ENCODE results near the gene CHRNA4.

CHRNA4 gene

DNA sequence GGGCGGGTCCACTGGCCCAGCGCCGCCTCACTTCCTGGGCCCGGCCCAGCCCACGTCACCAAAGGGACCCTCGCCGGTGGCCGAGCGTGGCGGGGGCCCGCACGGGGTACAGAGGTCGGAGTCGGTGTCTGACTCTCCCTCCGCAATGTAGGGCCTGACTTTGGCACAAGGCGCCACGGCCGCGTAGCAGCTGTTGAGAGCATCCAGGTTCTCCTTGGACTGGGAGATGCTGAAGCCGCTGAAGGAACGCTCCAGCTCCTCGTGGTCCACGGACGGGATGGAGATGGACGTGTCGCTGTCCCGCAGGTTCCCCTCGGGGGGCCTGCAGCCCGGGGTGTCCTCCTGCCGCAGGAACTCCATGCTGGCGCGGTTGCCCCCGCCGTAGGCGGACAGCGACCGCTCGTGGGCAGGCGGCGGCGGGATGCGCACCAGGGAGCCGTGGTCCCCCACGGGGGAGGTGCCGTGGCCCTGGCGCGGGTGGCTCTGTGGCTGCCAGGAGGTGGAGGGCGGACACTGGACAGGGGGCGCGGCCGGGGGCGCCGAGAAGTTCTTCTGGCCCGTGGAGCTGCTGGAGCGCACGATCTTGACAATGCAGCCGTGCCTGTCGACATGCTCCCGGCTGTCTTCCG is 45.6 kb upstream of the CHRNA4 start:
- no peak for DNase-seq
- Histone ChIP-seq H3K9me3 (no peaks in the 10 kb centered on the region), H3K4me1 (no peaks in the 10 kb centered on the region), H3K4me3 (no peak overlapping the region), H3K27me3 (peaks cover 0 to 68% of the 10 kb centered on the region in 2 donors), H3K36me3 (no peaks in the 10 kb centered on the region), H3K27ac (no peak overlapping the region)
- intact Hi-C loops (cut with DNase I; ENCODE audit: low total_unique reads): no loop called here
- TF ChIP-seq, protein P1, sequence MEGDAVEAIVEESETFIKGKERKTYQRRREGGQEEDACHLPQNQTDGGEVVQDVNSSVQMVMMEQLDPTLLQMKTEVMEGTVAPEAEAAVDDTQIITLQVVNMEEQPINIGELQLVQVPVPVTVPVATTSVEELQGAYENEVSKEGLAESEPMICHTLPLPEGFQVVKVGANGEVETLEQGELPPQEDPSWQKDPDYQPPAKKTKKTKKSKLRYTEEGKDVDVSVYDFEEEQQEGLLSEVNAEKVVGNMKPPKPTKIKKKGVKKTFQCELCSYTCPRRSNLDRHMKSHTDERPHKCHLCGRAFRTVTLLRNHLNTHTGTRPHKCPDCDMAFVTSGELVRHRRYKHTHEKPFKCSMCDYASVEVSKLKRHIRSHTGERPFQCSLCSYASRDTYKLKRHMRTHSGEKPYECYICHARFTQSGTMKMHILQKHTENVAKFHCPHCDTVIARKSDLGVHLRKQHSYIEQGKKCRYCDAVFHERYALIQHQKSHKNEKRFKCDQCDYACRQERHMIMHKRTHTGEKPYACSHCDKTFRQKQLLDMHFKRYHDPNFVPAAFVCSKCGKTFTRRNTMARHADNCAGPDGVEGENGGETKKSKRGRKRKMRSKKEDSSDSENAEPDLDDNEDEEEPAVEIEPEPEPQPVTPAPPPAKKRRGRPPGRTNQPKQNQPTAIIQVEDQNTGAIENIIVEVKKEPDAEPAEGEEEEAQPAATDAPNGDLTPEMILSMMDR (IDR thresholded peaks at IDR 0.05): no peak

DNA sequence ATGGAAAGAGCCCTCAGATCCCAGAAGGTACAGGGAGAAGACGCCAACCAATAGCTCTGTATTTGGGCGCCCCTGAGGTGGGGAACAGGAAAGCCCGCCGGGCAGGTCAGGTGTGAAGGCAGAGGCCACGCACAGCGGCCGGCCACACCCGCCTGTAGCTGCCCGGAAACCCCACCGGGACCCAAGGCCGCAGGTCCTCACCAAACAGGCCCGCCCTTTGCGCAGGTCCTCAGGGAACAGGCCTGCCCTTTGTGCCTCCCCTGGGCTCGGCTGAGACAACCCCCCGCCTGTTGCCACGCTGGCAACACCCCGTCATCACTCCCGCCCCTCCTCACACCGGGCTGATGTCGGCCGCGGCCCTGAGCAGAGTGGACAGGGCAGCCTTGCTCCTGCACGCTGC is 44.9 kb upstream of the CHRNA4 start:
- Histone ChIP-seq H3K36me3 (no peaks in the 10 kb centered on the region), H3K27me3 (peaks cover 0 to 66% of the 10 kb centered on the region in 2 donors), H3K4me1 (no peaks in the 10 kb centered on the region), H3K4me3 (no peak overlapping the region), H3K27ac (no peak overlapping the region), H3K9me3 (no peaks in the 10 kb centered on the region)
- intact Hi-C loops (cut with DNase I; ENCODE audit: low total_unique reads): no loop called here
- DNase-seq: no peak
- TF ChIP-seq, protein P1 (IDR thresholded peaks at IDR 0.05): no peak

DNA sequence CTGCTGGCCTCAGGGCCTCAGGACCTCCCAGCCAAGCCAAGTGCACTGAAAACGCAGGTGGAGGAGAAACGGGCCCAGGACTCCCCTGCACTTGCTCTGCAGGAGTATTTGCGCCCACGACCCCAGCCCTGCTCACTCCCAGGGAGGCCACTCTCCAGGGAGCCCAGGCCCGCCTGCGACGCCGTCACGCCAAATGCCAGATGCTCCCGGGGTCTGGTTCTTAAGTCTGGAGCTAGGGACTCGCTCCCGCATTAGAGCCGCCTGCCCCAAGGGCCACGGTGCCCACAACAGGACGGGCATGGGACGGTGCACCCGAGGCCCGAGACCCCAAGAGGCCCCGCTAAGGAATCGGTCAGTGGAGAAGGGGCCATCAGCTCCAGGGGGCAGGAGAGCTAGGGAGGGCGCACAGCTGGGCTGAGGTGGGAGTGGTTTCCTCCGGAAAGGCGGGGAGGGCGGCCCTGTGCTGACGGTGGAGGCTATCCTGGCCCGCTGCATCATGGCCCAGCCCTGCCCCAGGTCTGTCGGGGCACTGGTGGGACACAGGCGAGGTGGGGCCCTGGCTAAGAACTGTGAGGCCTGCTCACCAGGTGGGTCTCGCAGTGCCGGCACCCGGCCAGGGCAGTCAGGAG is 44.1 kb upstream of the CHRNA4 start:
- H3K27me3 ChIP-seq: peaks cover 0 to 64% of the 10 kb centered on the region in 2 donors
- DNase-seq: no peak
- intact Hi-C loops (cut with DNase I; ENCODE audit: low total_unique reads): no loop called here

DNA sequence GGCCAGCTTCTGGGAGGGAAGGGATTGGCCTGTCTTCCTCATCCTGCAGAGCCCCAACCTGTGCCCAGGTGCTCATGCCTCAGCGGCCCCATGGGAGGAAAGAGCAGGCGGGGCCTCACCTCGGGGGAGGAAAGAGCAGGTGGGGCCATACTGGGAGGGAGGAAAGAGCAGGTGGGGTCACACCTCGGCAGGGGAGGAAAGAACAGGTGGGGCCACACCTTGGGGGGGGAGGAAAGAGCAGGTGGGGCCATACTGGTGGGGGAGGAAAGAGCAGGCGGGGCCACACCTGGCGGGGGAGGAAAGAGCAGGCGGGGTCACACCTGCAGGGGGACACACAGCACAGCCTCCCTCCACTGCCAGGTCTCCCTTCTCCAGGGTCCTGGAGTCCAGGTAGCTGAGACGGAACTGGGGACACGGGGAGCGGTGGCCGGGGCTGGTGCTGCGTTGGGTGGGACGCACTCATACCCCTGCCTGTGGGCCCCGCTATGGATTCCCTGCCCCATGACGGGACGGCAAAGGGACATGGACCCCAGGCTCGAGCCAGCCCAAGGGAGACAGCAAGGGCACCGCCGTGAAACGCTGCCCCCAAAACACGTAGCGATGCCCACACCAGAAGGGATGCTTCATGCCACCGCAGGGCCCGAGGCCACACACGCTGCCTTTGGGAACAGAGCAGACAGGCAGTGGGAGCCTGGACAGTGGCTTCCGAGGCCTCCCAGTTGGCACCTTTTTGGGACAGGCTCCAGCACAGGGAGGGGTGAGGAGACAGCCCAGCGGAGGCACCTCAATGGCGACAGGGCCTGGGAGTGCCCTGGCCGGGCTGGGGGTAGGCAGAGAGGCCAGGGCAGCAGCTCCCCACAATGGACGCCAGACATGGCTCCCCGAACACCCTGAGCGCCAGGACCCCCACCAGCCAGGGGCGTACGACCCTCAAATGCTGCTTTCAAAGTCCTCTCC is 43.3 kb upstream of the CHRNA4 start:
- intact Hi-C loops (cut with DNase I; ENCODE audit: low total_unique reads): no loop called here
- no peaks in the 10 kb centered on the region for H3K4me1 ChIP-seq
- H3K36me3 ChIP-seq: no peaks in the 10 kb centered on the region
- no peak overlapping the region for H3K4me3 ChIP-seq
- no peak for DNase-seq
- H3K27me3 ChIP-seq: peaks cover 0 to 60% of the 10 kb centered on the region in 2 donors
- no peaks in the 10 kb centered on the region for H3K9me3 ChIP-seq
- no peak overlapping the region for H3K27ac ChIP-seq
- TF ChIP-seq, protein P1 (IDR thresholded peaks at IDR 0.05): no peak

More for the DNA sequence above, 44.1 kb upstream of the CHRNA4 start:
- Histone ChIP-seq H3K9me3 (no peaks in the 10 kb centered on the region), H3K36me3 (no peaks in the 10 kb centered on the region), H3K4me3 (no peak overlapping the region), H3K27ac (no peak overlapping the region), H3K4me1 (no peaks in the 10 kb centered on the region)
- TF ChIP-seq, protein P1 (IDR thresholded peaks at IDR 0.05): no peak

DNA sequence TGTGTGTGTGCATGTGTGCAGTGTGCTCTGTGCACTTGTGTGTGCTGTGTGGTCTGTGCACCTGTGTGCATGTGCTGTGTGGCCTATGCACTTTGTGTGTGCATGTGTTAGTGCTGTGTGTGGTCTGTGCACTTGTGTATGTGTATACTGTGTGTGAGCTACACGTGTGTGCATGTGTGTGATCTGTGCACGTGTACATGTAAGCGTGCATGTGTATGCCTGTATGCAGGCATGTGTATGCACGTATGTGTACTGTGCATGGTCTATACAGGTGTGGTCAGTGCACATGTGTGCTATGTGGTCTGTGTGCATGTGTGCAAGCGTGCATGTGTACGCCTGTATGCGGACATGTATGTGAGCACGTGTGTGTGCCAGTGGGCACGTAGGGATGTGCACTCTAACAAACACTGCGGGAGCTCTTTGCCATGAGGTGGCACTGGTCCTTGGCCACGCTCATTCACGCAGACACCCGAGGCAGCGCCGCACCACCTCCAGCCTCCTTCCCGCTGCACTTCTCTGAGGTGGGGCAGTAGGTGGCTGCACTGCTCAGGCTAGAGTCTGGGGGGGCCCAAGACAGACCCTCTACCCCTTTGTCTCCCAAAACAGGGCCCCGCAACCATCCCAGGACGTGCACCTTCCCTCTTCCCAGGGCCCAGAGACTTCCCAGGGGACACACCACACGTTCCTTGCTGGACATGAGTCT is 42.4 kb upstream of the CHRNA4 start:
- Histone ChIP-seq H3K4me3 (no peak overlapping the region), H3K9me3 (no peaks in the 10 kb centered on the region), H3K27me3 (peaks cover 0 to 61% of the 10 kb centered on the region in 2 donors), H3K36me3 (no peaks in the 10 kb centered on the region), H3K4me1 (no peaks in the 10 kb centered on the region), H3K27ac (no peak overlapping the region)
- intact Hi-C loops (cut with DNase I; ENCODE audit: low total_unique reads): no loop called here
- DNase-seq: no peak
- TF ChIP-seq, protein P1 (IDR thresholded peaks at IDR 0.05): no peak
